GM15510 (cell line): ENCODE data around the gene DLGAP4.

ENCODE experiments used
- POLR2A ChIP-seq: IDR thresholded peaks from 3 replicates; pipeline ENCODE4 v1.6.1; 2011; ENCODE audit warnings: borderline replicate concordance; ENCODE audit not compliant: insufficient read length; ENCODE audit errors: extremely low read depth

Gene DLGAP4

GRCh38 chr20:36525620-36526365 is 219.7 kb downstream of the DLGAP4 start:
- TF ChIP-seq POLR2A, result no peak

- TF ChIP-seq POLR2A, result no peak
Measured at GRCh38 chr20:36526521-36527011, 220.4 kb downstream of the DLGAP4 start.

- TF ChIP-seq POLR2A, result no peak
Measured at GRCh38 chr20:36527331-36528125, 221.4 kb downstream of the DLGAP4 start.

GRCh38 chr20:36528176-36528874 is 222.2 kb downstream of the DLGAP4 start:
- TF ChIP-seq POLR2A, result no peak

GRCh38 chr20:36528875-36529417 is 222.8 kb downstream of the DLGAP4 start:
- no peak for TF ChIP-seq POLR2A

GRCh38 chr20:36532388-36532787 is 226.2 kb downstream of the DLGAP4 start:
- no peak for TF ChIP-seq POLR2A

- TF ChIP-seq POLR2A, result no peak
Measured at GRCh38 chr20:36532822-36533221, 226.7 kb downstream of the DLGAP4 start.

- TF ChIP-seq POLR2A, result no peak
Measured at GRCh38 chr20:36538026-36538722, 232.0 kb downstream of the DLGAP4 start.

GRCh38 chr20:36540551-36541211 is 234.5 kb downstream of the DLGAP4 start:
- no peak for TF ChIP-seq POLR2A

- TF ChIP-seq POLR2A, result no peak
Measured at GRCh38 chr20:36541227-36541767, 235.2 kb downstream of the DLGAP4 start, which contains the start of gene MYL9. Gene MYL9, plus strand, starts transcription at chr20:36541519. Its CDS starts 3,366 bp downstream, at chr20:36544885.

GRCh38 chr20:36541768-36542488 is 235.8 kb downstream of the DLGAP4 start:
- no peak for TF ChIP-seq POLR2A

- no peak for TF ChIP-seq POLR2A
Measured at GRCh38 chr20:36542516-36543183, 236.5 kb downstream of the DLGAP4 start.
